GM12878 (cell line): ENCODE data around the gene APCDD1L. TPM values are rescaled to one million over a fixed set of nuclear protein-coding genes. Genes with fewer than 3 reads are reported as not detected.
A peak's percentile ranks its signal among the peaks of the same experiment; 100 is the strongest.

ENCODE experiments used
- ATAC-seq: fragments of 200-7000 bp; cut with Tn5 transposase; 3 replicates; pipeline ENCODE4 v1.9.1; 2020; ENCODE audit warnings: mild to moderate bottlenecking, moderate library complexity
- BruUV-seq: library from RNA; stranded (reverse); fragments of 400-500 nt; replicated peaks from 2 replicates; lab custom pipeline; 2021; lab: Mats Ljungman, UMichigan
- CTCF ChIA-PET: fragments of 300-600 bp; sonication (Branson Sonifier 250); formaldehyde crosslinking; extraction: SDS; loops from one replicate; lab custom pipeline; 2021; ENCODE audit warnings: inconsistent platforms; lab: Yijun Ruan, JAX
- POLR2A ChIA-PET: fragments of 350-600 bp; formaldehyde crosslinking; extraction: SDS; loops from one replicate; lab custom pipeline; 2021; ENCODE audit warnings: inconsistent platforms; lab: Charles Lee
- RAD21 ChIA-PET: fragments of 300-600 bp; sonication (Branson Sonifier 250); formaldehyde crosslinking; loops from one replicate; lab custom pipeline; 2023; ENCODE audit warnings: antibody characterized with exemption; ENCODE audit not compliant: unreplicated experiment; lab: Charles Lee
- SMC1A ChIA-PET: fragments of 300-600 bp; sonication (Branson Sonifier 250); formaldehyde crosslinking; loops from one replicate; lab custom pipeline; 2023; ENCODE audit not compliant: unreplicated experiment, uncharacterized antibody; lab: Charles Lee
- DNase-seq: peaks from one replicate; pipeline ENCODE4 v3.0.0-alpha.2; 2011; ENCODE audit warnings: low read depth, low spot score
- FAIRE-seq: peaks from 3 replicates; lab custom pipeline; 2011; peaks lifted over from hg19 to GRCh38; lab: Jason Lieb, UNC
- H2AFZ ChIP-seq: 2 replicates; pipeline ENCODE4 v1.6.0; 2011; ENCODE audit warnings: low read depth, low read length, control low read depth; ENCODE audit not compliant: control insufficient read depth
- H3K27ac ChIP-seq: 2 replicates; pipeline ENCODE4 v1.5.1; 2011; ENCODE audit warnings: control low read depth; ENCODE audit not compliant: control insufficient read depth, insufficient read depth
- H3K27me3 ChIP-seq, 2 experiments: replicated peaks in 1 of 2; 2 replicates each; pipeline versions ENCODE4 v1.6.0 to v1.6.1; 2011; ENCODE audit warnings: low read length in 1 of 2; ENCODE audit not compliant: control insufficient read depth in 2 of 2, insufficient read depth in 2 of 2
- H3K36me3 ChIP-seq, 2 experiments: 2 replicates each; pipeline ENCODE4 v1.5.1; 2011; ENCODE audit warnings: low read length in 1 of 2; ENCODE audit not compliant: control insufficient read depth in 2 of 2, insufficient read depth in 2 of 2
- H3K4me1 ChIP-seq: 2 replicates; pipeline ENCODE4 v1.6.1; 2011; ENCODE audit warnings: mild to moderate bottlenecking, low read length, moderate library complexity, mixed read lengths; ENCODE audit not compliant: control insufficient read depth, insufficient read depth
- H3K4me2 ChIP-seq: 2 replicates; pipeline ENCODE4 v1.6.0; 2011; ENCODE audit warnings: control low read depth; ENCODE audit not compliant: control insufficient read depth, insufficient read depth
- H3K4me3 ChIP-seq: fragments of 200-600 bp; sonication (generic); 2 replicates; pipeline ENCODE4 v1.5.1; 2016
- H3K79me2 ChIP-seq: 2 replicates; pipeline ENCODE4 v1.6.0; 2011; ENCODE audit warnings: low read length; ENCODE audit not compliant: control insufficient read depth, insufficient read depth
- H3K9ac ChIP-seq: 2 replicates; pipeline ENCODE4 v1.8.0; 2011; ENCODE audit warnings: low read length, control low read depth, mixed read lengths; ENCODE audit not compliant: control insufficient read depth, insufficient read depth
- H3K9me3 ChIP-seq: replicated peaks from 3 replicates; pipeline ENCODE4 v1.5.1; 2011; ENCODE audit warnings: mild to moderate bottlenecking, low read length; ENCODE audit not compliant: control insufficient read depth, insufficient read depth
- H4K20me1 ChIP-seq: 2 replicates; pipeline ENCODE4 v1.6.0; 2011; ENCODE audit not compliant: control insufficient read depth, insufficient read depth
- EED ChIP-seq: sonication (generic); IDR thresholded peaks from 2 replicates; pipeline ENCODE4 v1.6.1; 2016; ENCODE audit warnings: antibody characterized with exemption, low read depth
- IKZF1 ChIP-seq: fragments of 450-650 bp; conservative IDR thresholded peaks from 2 replicates; pipeline ENCODE4 v1.6.1; 2017; ENCODE audit warnings: antibody characterized with exemption, mild to moderate bottlenecking
- IRF4 ChIP-seq: IDR thresholded peaks from 2 replicates; pipeline ENCODE4 v1.6.1; 2011; ENCODE audit warnings: low read depth, low read length
- JUNB ChIP-seq: IDR thresholded peaks from 2 replicates; pipeline ENCODE4 v1.6.1; 2016; ENCODE audit warnings: antibody characterized with exemption, mild to moderate bottlenecking
- KDM1A ChIP-seq: fragments of 200-600 bp; sonication (generic); IDR thresholded peaks from 2 replicates; pipeline ENCODE4 v1.6.1; 2016; ENCODE audit warnings: borderline replicate concordance
- NBN ChIP-seq: fragments of 450-650 bp; IDR thresholded peaks from 2 replicates; pipeline ENCODE4 v1.6.1; 2016
- NFXL1 ChIP-seq: fragments of 450-650 bp; IDR thresholded peaks from 2 replicates; pipeline ENCODE4 v1.6.1; 2017; ENCODE audit warnings: antibody characterized with exemption, mild to moderate bottlenecking, borderline replicate concordance
- RFX5 ChIP-seq: IDR thresholded peaks from 2 replicates; pipeline ENCODE4 v1.6.1; 2011; ENCODE audit warnings: low read depth, low read length, improper control_type of control experiment
- RUNX3 ChIP-seq: IDR thresholded peaks from 2 replicates; pipeline ENCODE4 v1.6.1; 2012; ENCODE audit warnings: low read length, inconsistent platforms
- SMC3 ChIP-seq: IDR thresholded peaks from 2 replicates; pipeline ENCODE4 v1.6.1; 2011; ENCODE audit warnings: low read length, improper control_type of control experiment, borderline replicate concordance
- SUZ12 ChIP-seq: fragments of 200-600 bp; sonication (generic); IDR thresholded peaks from one replicate; pipeline ENCODE4 v1.6.1; 2018; ENCODE audit warnings: antibody characterized with exemption, mild to moderate bottlenecking; ENCODE audit not compliant: unreplicated experiment
- TAF1 ChIP-seq: IDR thresholded peaks from 2 replicates; pipeline ENCODE4 v1.6.1; 2011; ENCODE audit warnings: mild to moderate bottlenecking, low read depth, low read length, borderline replicate concordance
- ZBTB11 ChIP-seq: fragments of 450-650 bp; formaldehyde crosslinking; IDR thresholded peaks from 2 replicates; pipeline ENCODE4 v1.5.0; 2022; ENCODE audit warnings: mild to moderate bottlenecking, missing genetic modification characterization
- ZNF274 ChIP-seq: IDR thresholded peaks from one replicate; pipeline ENCODE4 v1.8.0; 2011; ENCODE audit not compliant: insufficient read length, insufficient read depth
- WGBS: methylation state at CpG from one replicate; pipeline ENCODE4 v1.1.6; 2016; ENCODE audit warnings: low lambda C conversion rate; ENCODE audit not compliant: insufficient replicate concordance, insufficient coverage; ENCODE audit errors: missing lambda C conversion rate; 5-methylcytosine and 5-hydroxymethylcytosine counted together
- in situ Hi-C: fragments of 300-500 bp; cut with MboI; formaldehyde crosslinking; loops from 9 replicates; pipeline ENCODE4 v1.14.3; 2018; ENCODE audit warnings: mixed read lengths
- intact Hi-C: fragments of 100-400 bp; cut with micrococcal nuclease; formaldehyde crosslinking; loops from one replicate; pipeline ENCODE4 v1.14.2; 2022; ENCODE audit not compliant: unreplicated experiment
- polyA plus RNA-seq, 11 experiments: library from polyadenylated mRNA; depleted of rRNA in 4 of 11; unstranded in 6 of 11; stranded (reverse) in 5 of 11; fragments of >200 nt; fragmentation: Nextera tagmentation in 4 of 11; fragmentation: Illumina TruSeq in 1 of 11; extraction: Ambion mirVana in 4 of 11; extraction: Trizol in 1 of 11; gene quantifications; 1 replicate in 1 of 11; 2 replicates in 10 of 11; pipeline versions ENCODE4 v1.2.1 to v1.2.3, GENCODE V29; 2011 to 2016; ENCODE audit warnings: inconsistent platforms in 2 of 11, missing spikeins in 2 of 11, low read depth in 1 of 11
- total RNA-seq, 4 experiments: library from RNA; depleted of rRNA in 3 of 4; stranded (reverse); fragments of >200 nt in 3 of 4; fragmentation: Illumina TruSeq in 1 of 4; extraction: Trizol in 1 of 4; gene quantifications; 2 replicates each; pipeline versions ENCODE4 v1.2.1 to v1.2.3, GENCODE V29; 2013 to 2021

Gene APCDD1L
- total and polyA plus RNA-seq, 10 of the 15 experiments (the other 5 are each of a cell fraction or from before 2014, with no cell fraction given) = 0.14 to 0.50 TPM; not detected in 8

GRCh38 chr20:58450254-58450653 lies 64.9 kb downstream of the APCDD1L start (continued):
- TF ChIP-seq NFXL1 (no peak), ZNF274 (no peak), TAF1 (no peak)

GRCh38 chr20:58449681-58450221 lies 65.4 kb downstream of the APCDD1L start:
- Histone ChIP-seq H3K4me1 (peaks cover 21% of the 10 kb centered on the region), H3K4me3 (peak overlapping the region; percentile 11; the same call in 1 of the 2 replicates), H3K9me3 (peaks cover 2% of the 10 kb centered on the region; the same call in 2 of the 3 replicates), H2AFZ (no peak overlapping the region), H3K36me3 (peaks cover 3% of the 10 kb centered on the region in 2 experiments), H3K9ac (0 out of 2 replicates have a peak overlapping the region, but pooled peaks have one; percentile 1), H3K27ac (peak overlapping the region; percentile 45), H4K20me1 (0 out of 2 replicates have a peak, but pooled peaks cover 2% of the 10 kb centered on the region), H3K4me2 (peak overlapping the region; percentile 24), H3K79me2 (no peaks in the 10 kb centered on the region), H3K27me3 (no peaks in the 10 kb centered on the region)
- SMC1A ChIA-PET = interaction anchor here (1.1 to 4.2 kb wide), 3 partner anchors 8 to 213 kb away, joined by 3 to 33 read pairs (median 27); no protein-coding TSS in a partner anchor
- intact Hi-C loops (no loop called here), in situ Hi-C loops (loop anchor here (10.0 to 25.0 kb wide), 4 partner anchors 188 to 975 kb away; partner anchors contain the start of gene CTSZ)
- peak; percentile 18; the same call in 1 of the 3 replicates for ATAC-seq
- FAIRE-seq = no peak
- RAD21 ChIA-PET = interaction anchor here (0.6 kb wide), 1 partner anchor 61 kb away, joined by 3 read pairs; the partner anchor contains the start of gene VAPB
- POLR2A ChIA-PET = interaction anchor here (1.2 to 1.4 kb wide), 2 partner anchors 9 to 11 kb away, joined by 3 to 6 read pairs; no protein-coding TSS in a partner anchor
- WGBS = 33% methylated on average over 10 of the region's 10 CpGs
- peak; percentile 14; the same call in 1 of the 2 replicates for TF ChIP-seq RUNX3
- TF ChIP-seq SUZ12 = no peak
- TF ChIP-seq SMC3 = no peak
- no peak for TF ChIP-seq ZBTB11 (CRISPR knock-in tag)
- TF ChIP-seq EED = 0 out of 2 replicates have a peak, but pooled peaks have one; percentile 73
- no peak for TF ChIP-seq KDM1A
- TF ChIP-seq NBN = no peak
- TF ChIP-seq RFX5 = no peak
- 0 out of 2 replicates have a peak, but pooled peaks have one; percentile 23 for TF ChIP-seq IKZF1
- peak; percentile 66 for TF ChIP-seq JUNB
- TF ChIP-seq IRF4 = 0 out of 2 replicates have a peak, but pooled peaks have one; percentile 24
- CTCF ChIA-PET = interaction anchor here (0.7 to 6.2 kb wide), 8 partner anchors 9 to 248 kb away, joined by 3 to 60 read pairs (median 5); partner anchors contain the start of gene STX16
- no peak for DNase-seq
- no TSS peak for BruUV-seq
